Spleen (tissue), 7 donors: Measurements from ENCODE around the gene ADRA1B.

Experiments used
- CTCF ChIP-seq, 11 experiments: fragments of 200-600 bp in 7 of 11; fragments of 450-650 bp in 4 of 11; sonication (generic) in 4 of 11; IDR thresholded peaks in 8 of 11; conservative IDR thresholded peaks in 3 of 11; 1 replicate in 7 of 11; 2 replicates in 4 of 11; pipeline versions ENCODE4 v1.4.0 to v1.8.0; 2016 to 2021; ENCODE audit warnings: antibody characterized with exemption in 11 of 11, inconsistent platforms in 4 of 11, mild to moderate bottlenecking in 1 of 11
- POLR2A ChIP-seq, 3 donors: fragments of 450-650 bp; IDR thresholded peaks; one replicate each; pipeline ENCODE4 v1.5.1; 2017; ENCODE audit warnings: antibody characterized with exemption in 3 of 3, mild to moderate bottlenecking in 1 of 3
- POLR2AphosphoS5 ChIP-seq, 3 donors: sonication (generic); formaldehyde crosslinking; IDR thresholded peaks; one replicate each; pipeline ENCODE4 v1.5.1; 2017; ENCODE audit warnings: antibody characterized with exemption in 3 of 3
- donor health status: DM: no; HTN: no; CAD: no; lungs with moderate emphysema.
- donor health status: DM: no; HTN: no; CAD: no.
- donor health status: DM: no; HTN: no; CAD: no.

GRCh38 chr5:159955056-159955624 is 38.9 kb downstream of the ADRA1B start:
- no peak for TF ChIP-seq CTCF (IDR thresholded peaks at IDR 0.05 in 8 of 11, conservative IDR thresholded peaks at IDR 0.05 in 3 of 11)
- TF ChIP-seq POLR2A (IDR thresholded peaks at IDR 0.05) = no peak
- no peak for TF ChIP-seq POLR2AphosphoS5 (IDR thresholded peaks at IDR 0.05)
